Kidney (tissue), 14 donors: ENCODE results near the gene PRKAG2. TPM values are rescaled to one million over a fixed set of nuclear protein-coding genes. Genes with fewer than 3 reads are reported as not detected.

Experiments
- DNase-seq, 5 donors: peaks; one replicate each; pipeline ENCODE4 v3.0.0-alpha.2; 2013 to 2020
- FAIRE-seq: peaks from 2 replicates; lab custom pipeline; 2012; peaks lifted over from hg19 to GRCh38; lab: Jason Lieb, UNC
- H3K27ac ChIP-seq, 2 donors: one replicate each; pipeline ENCODE4 v1.7.0; 2013; ENCODE audit warnings: low read depth in 2 of 2, low read length in 2 of 2, inconsistent platforms in 1 of 2
- H3K27me3 ChIP-seq: one replicate; pipeline ENCODE4 v1.7.1; 2013; ENCODE audit warnings: low read length, inconsistent platforms; ENCODE audit not compliant: control insufficient read depth, insufficient read depth
- H3K36me3 ChIP-seq, 3 donors: one replicate each; pipeline versions ENCODE4 v1.7.0 to v1.7.1; 2013; ENCODE audit warnings: low read length in 3 of 3, control low read depth in 1 of 3, inconsistent platforms in 1 of 3; ENCODE audit not compliant: insufficient read depth in 3 of 3, control insufficient read depth in 2 of 3
- H3K4me1 ChIP-seq, 3 donors: one replicate each; pipeline versions ENCODE4 v1.7.0 to v1.7.1; 2013; ENCODE audit warnings: low read length in 3 of 3, inconsistent platforms in 1 of 3, low read depth in 1 of 3; ENCODE audit not compliant: control insufficient read depth in 2 of 3, insufficient read depth in 2 of 3
- H3K4me3 ChIP-seq, 3 donors: one replicate each; pipeline versions ENCODE4 v1.7.0 to v1.8.1; 2013; ENCODE audit warnings: low read length in 3 of 3, control low read depth in 1 of 3, inconsistent platforms in 1 of 3
- H3K9ac ChIP-seq, 3 donors: one replicate each; pipeline versions ENCODE4 v1.7.0 to v1.7.1; 2013; ENCODE audit warnings: low read length in 3 of 3, control low read depth in 1 of 3, inconsistent platforms in 1 of 3
- H3K9me3 ChIP-seq, 3 donors: one replicate each; pipeline versions ENCODE4 v1.7.0 to v1.7.1; 2013; ENCODE audit warnings: low read length in 3 of 3, control low read depth in 1 of 3, inconsistent platforms in 1 of 3; ENCODE audit not compliant: control insufficient read depth in 2 of 3, insufficient read depth in 1 of 3
- intact Hi-C: fragments of 100-400 bp; cut with DNase I; formaldehyde crosslinking; loops from one replicate; pipeline ENCODE4 v1.11.1; 2022
- polyA plus RNA-seq: library from polyadenylated mRNA; stranded (reverse); fragments of 350-450 nt; fragmentation: Illumina TruSeq; extraction: RNeasy Lipid Tissue Mini Kit (QIAGEN cat#74804); gene quantifications from one replicate; pipeline ENCODE4 v1.2.3, GENCODE V29; 2014; ENCODE audit warnings: low read depth, low replicate concordance; ENCODE audit not compliant: insufficient read depth
- total RNA-seq: library from RNA; stranded (reverse); fragmentation: NEBNext Ultra II Directional; extraction: Animal tissue kit (Norgen Biotek cat#: 25700); gene quantifications from one replicate; pipeline ENCODE4 v1.2.1, GENCODE V29; 2021
- TF ChIP-seq, protein P1 (sequence below): IDR thresholded peaks from 3 replicates; pipeline ENCODE4 v1.5.1; 2012; ENCODE audit warnings: mild to moderate bottlenecking, moderate library complexity, borderline replicate concordance; ENCODE audit not compliant: insufficient read depth; ENCODE audit errors: extremely low read depth
- donor health status: control.
- donor health status: control.
- donor health status: control.
- donor health status: control.
- donor health status: control.
- donor health status: DM: yes; HTN: yes; CAD: no.
- donor health status: Normal renal cell carcinoma (clear cell type).

Gene PRKAG2
- total and polyA plus RNA-seq, 2 donors from 2014 or later, result 40.7 to 40.9 TPM

DNA sequence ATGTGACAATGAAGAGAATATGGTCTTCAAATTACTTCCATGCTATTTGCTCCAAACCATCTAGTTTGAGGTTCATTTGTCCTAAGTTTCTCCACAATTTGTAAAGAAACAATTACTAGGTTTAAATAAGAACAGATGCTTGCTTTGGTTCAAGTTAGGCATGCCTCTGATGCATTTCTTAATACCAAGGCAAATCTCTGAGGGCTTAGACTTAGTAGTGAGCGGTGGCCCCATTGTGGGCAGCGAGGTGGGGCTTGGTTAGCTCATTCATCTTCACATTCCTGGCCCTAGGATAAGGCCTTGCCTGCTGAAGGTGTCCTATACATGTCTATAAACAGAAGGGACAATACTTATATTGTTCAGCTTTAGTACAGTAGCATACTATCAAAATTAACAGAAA is 304.8 kb downstream of the PRKAG2 start:
- Histone ChIP-seq H3K9ac (no peak overlapping the region), H3K4me3 (no peak overlapping the region), H3K27ac (no peak overlapping the region), H3K9me3 (no peaks in the 10 kb centered on the region), H3K36me3 (peaks cover 0 to 2% (median 0%) of the 10 kb centered on the region in 3 donors), H3K27me3 (no peaks in the 10 kb centered on the region), H3K4me1 (peaks cover 0 to 2% (median 0%) of the 10 kb centered on the region in 3 donors)
- TF ChIP-seq, protein P1, sequence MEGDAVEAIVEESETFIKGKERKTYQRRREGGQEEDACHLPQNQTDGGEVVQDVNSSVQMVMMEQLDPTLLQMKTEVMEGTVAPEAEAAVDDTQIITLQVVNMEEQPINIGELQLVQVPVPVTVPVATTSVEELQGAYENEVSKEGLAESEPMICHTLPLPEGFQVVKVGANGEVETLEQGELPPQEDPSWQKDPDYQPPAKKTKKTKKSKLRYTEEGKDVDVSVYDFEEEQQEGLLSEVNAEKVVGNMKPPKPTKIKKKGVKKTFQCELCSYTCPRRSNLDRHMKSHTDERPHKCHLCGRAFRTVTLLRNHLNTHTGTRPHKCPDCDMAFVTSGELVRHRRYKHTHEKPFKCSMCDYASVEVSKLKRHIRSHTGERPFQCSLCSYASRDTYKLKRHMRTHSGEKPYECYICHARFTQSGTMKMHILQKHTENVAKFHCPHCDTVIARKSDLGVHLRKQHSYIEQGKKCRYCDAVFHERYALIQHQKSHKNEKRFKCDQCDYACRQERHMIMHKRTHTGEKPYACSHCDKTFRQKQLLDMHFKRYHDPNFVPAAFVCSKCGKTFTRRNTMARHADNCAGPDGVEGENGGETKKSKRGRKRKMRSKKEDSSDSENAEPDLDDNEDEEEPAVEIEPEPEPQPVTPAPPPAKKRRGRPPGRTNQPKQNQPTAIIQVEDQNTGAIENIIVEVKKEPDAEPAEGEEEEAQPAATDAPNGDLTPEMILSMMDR, result no peak
- FAIRE-seq (no peak), DNase-seq (no peak)
- intact Hi-C loops, result no loop called here

DNA sequence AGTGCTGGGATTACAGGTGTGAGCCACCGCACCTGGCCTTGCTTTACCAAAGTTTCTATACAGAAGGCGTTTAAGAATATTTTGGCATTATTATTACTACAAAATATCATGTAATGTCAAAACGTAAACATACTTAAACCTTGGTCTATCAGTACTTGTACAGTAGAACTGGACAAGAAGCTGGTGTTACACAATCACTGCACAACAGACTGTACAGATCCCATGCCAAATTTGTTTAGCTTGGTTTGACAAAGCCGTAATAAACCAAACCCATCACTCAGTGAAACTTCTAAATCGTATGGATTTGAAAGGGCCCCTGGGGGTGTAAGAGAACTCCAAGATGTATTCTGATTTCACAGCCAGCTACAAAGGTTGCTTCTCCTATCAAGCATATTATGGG is 305.4 kb downstream of the PRKAG2 start:
- H3K4me3 ChIP-seq, result no peak overlapping the region
- H3K27me3 ChIP-seq, result no peaks in the 10 kb centered on the region
- DNase-seq (no peak), FAIRE-seq (no peak)
- no peaks in the 10 kb centered on the region for H3K9me3 ChIP-seq
- H3K27ac ChIP-seq, result no peak overlapping the region
- intact Hi-C loops, result no loop called here
- H3K36me3 ChIP-seq, result peaks cover 0 to 2% (median 0%) of the 10 kb centered on the region in 3 donors
- H3K4me1 ChIP-seq, result peaks cover 0 to 2% (median 0%) of the 10 kb centered on the region in 3 donors
- H3K9ac ChIP-seq, result no peak overlapping the region
- TF ChIP-seq, protein P1, result no peak

DNA sequence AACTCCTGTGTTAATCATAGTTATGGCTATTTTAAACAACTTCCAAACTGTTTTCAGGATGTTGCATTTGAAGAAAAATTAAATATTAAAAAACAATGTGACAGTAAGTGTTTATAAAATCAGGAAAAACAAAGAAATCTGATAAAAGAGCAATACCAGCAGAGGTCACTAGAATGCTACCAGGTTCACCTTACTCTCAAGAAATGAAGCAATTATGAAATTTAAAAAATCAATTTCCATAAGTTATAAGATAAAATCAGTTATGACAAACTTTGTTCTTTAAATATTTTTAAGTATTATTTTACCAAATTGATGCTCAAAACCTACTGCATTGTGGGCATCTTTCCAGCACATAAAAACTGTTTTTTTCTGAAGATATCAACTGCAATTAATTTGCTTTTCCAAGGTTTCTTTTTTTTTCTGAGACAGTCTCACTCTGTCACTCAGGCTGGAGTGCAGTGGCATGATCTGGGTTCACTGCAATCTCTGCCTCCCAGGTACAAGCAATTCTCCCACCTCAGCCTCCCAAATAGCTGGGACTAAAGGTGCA is 306.5 kb downstream of the PRKAG2 start:
- no peaks in the 10 kb centered on the region for H3K9me3 ChIP-seq
- H3K36me3 ChIP-seq, result peaks cover 0 to 6% (median 0%) of the 10 kb centered on the region in 3 donors
- H3K27ac ChIP-seq, result no peak overlapping the region
- no peak for DNase-seq
- peaks cover 0 to 2% (median 0%) of the 10 kb centered on the region in 3 donors for H3K4me1 ChIP-seq
- no peak overlapping the region for H3K4me3 ChIP-seq
- no peaks in the 10 kb centered on the region for H3K27me3 ChIP-seq
- TF ChIP-seq, protein P1, result no peak
- H3K9ac ChIP-seq, result no peak overlapping the region
- peak; percentile 41 for FAIRE-seq
- intact Hi-C loops, result no loop called here
